IMR-90 (cell line): Measurements from ENCODE around the gene NCKAP5. TPM values are rescaled to one million over a fixed set of nuclear protein-coding genes. Genes with fewer than 3 reads are reported as not detected.

Source experiments
- ATAC-seq: fragments of 200-7000 bp; cut with Tn5 transposase; 2 replicates; pipeline ENCODE4 v1.9.1; 2020; ENCODE audit warnings: low read depth, mild to moderate bottlenecking, moderate library complexity
- BruUV-seq: library from RNA; stranded (reverse); fragments of 400-500 nt; replicated peaks from 2 replicates; lab custom pipeline; 2021; lab: Mats Ljungman, UMichigan
- CTCF ChIA-PET: fragments of 300-600 bp; formaldehyde crosslinking; extraction: SDS; loops from one replicate; lab custom pipeline; 2021; ENCODE audit warnings: antibody characterized with exemption; lab: Yijun Ruan, JAX
- POLR2A ChIA-PET: fragments of 300-600 bp; sonication (Branson Sonifier 250); formaldehyde crosslinking; loops from one replicate; lab custom pipeline; 2022; ENCODE audit warnings: antibody characterized with exemption; ENCODE audit not compliant: unreplicated experiment; lab: Charles Lee
- DNase-seq: peaks from one replicate; pipeline ENCODE4 v3.0.0; 2013
- H2AFZ ChIP-seq: replicated peaks from 2 replicates; pipeline ENCODE3; 2013; ENCODE audit warnings: low read length, mild to moderate bottlenecking; ENCODE audit not compliant: poor library complexity
- H2AK5ac ChIP-seq: 2 replicates; pipeline ENCODE4 v1.6.1; 2013; ENCODE audit warnings: low read depth, low read length, inconsistent platforms
- H2AK9ac ChIP-seq: replicated peaks from 2 replicates; pipeline ENCODE3; 2013; ENCODE audit warnings: mild to moderate bottlenecking, low read depth, low read length, moderate library complexity; ENCODE audit not compliant: poor library complexity
- H2BK120ac ChIP-seq: 2 replicates; pipeline ENCODE4 v1.6.1; 2013; ENCODE audit warnings: low read depth, low read length, inconsistent platforms
- H2BK15ac ChIP-seq: 3 replicates; pipeline ENCODE4 v1.6.1; 2013; ENCODE audit warnings: low read depth, low read length, inconsistent platforms
- H2BK20ac ChIP-seq: 2 replicates; pipeline ENCODE4 v1.6.1; 2013; ENCODE audit warnings: low read depth, mild to moderate bottlenecking, inconsistent platforms, low read length, moderate library complexity
- H2BK5ac ChIP-seq: 2 replicates; pipeline ENCODE4 v1.6.1; 2013; ENCODE audit warnings: mild to moderate bottlenecking, low read depth, low read length, inconsistent platforms; ENCODE audit not compliant: poor library complexity, severe bottlenecking
- H3K14ac ChIP-seq: replicated peaks from 2 replicates; pipeline ENCODE4 v1.6.1; 2013; ENCODE audit warnings: low read depth, low read length, inconsistent platforms
- H3K18ac ChIP-seq: 2 replicates; pipeline ENCODE4 v1.6.1; 2013; ENCODE audit warnings: low read depth, low read length, control low read depth
- H3K23ac ChIP-seq: 2 replicates; pipeline ENCODE4 v1.6.1; 2013; ENCODE audit warnings: low read depth, low read length, inconsistent platforms
- H3K27ac ChIP-seq: 2 replicates; pipeline ENCODE4 v1.5.1; 2013; ENCODE audit warnings: mild to moderate bottlenecking, control low read depth, low read length; ENCODE audit not compliant: insufficient read depth
- H3K27me3 ChIP-seq: 2 replicates; pipeline ENCODE4 v1.6.1; 2013; ENCODE audit warnings: low read length; ENCODE audit not compliant: control insufficient read depth, insufficient read depth
- H3K36me3 ChIP-seq: 2 replicates; pipeline ENCODE4 v1.6.1; 2013; ENCODE audit warnings: low read length, mixed read lengths; ENCODE audit not compliant: control insufficient read depth, insufficient read depth
- H3K4ac ChIP-seq: 2 replicates; pipeline ENCODE4 v1.6.1; 2013; ENCODE audit warnings: low read depth, low read length, inconsistent platforms
- H3K4me1 ChIP-seq: 2 replicates; pipeline ENCODE4 v1.6.1; 2013; ENCODE audit warnings: low read length, mixed read lengths; ENCODE audit not compliant: control insufficient read depth, insufficient read depth
- H3K4me2 ChIP-seq: 2 replicates; pipeline ENCODE4 v1.6.1; 2013; ENCODE audit warnings: low read depth, mild to moderate bottlenecking, control low read depth, low read length, moderate library complexity
- H3K4me3 ChIP-seq: 2 replicates; pipeline ENCODE4 v1.5.1; 2013; ENCODE audit warnings: low read depth, mild to moderate bottlenecking, control low read depth, low read length, moderate library complexity; ENCODE audit not compliant: insufficient read depth
- H3K56ac ChIP-seq: 2 replicates; pipeline ENCODE4 v1.6.1; 2013; ENCODE audit warnings: low read length, inconsistent platforms; ENCODE audit not compliant: insufficient read depth; ENCODE audit errors: extremely low read depth
- H3K79me1 ChIP-seq, 2 experiments: 2 replicates each; pipeline ENCODE4 v1.6.1; 2013; ENCODE audit warnings: low read length in 2 of 2, inconsistent platforms in 1 of 2, low read depth in 1 of 2
- H3K9ac ChIP-seq: 2 replicates; pipeline ENCODE4 v1.6.1; 2013; ENCODE audit warnings: low read depth, low read length, control low read depth
- H3K9me1 ChIP-seq: 2 replicates; pipeline ENCODE4 v1.6.1; 2013; ENCODE audit warnings: low read length, inconsistent platforms; ENCODE audit not compliant: insufficient read depth
- H3K9me3 ChIP-seq: 2 replicates; pipeline ENCODE4 v1.6.1; 2013; ENCODE audit warnings: low read length; ENCODE audit not compliant: control insufficient read depth, insufficient read depth
- H4K20me1 ChIP-seq: 2 replicates; pipeline ENCODE4 v1.6.1; 2013; ENCODE audit warnings: low read length, inconsistent platforms; ENCODE audit not compliant: insufficient read depth
- H4K5ac ChIP-seq: 2 replicates; pipeline ENCODE4 v1.6.1; 2013; ENCODE audit warnings: mild to moderate bottlenecking, low read depth, low read length, control low read depth
- H4K8ac ChIP-seq, 2 experiments: 2 replicates each; pipeline ENCODE4 v1.6.1; 2013; ENCODE audit warnings: low read depth in 2 of 2, low read length in 2 of 2, control low read depth in 1 of 2, inconsistent platforms in 1 of 2
- H4K91ac ChIP-seq: 2 replicates; pipeline ENCODE4 v1.6.1; 2013; ENCODE audit warnings: low read depth, low read length, inconsistent platforms; ENCODE audit not compliant: insufficient read depth
- CEBPB ChIP-seq: IDR thresholded peaks from 2 replicates; pipeline ENCODE4 v1.6.1; 2012; ENCODE audit warnings: low read depth, low read length, improper control_type of control experiment
- CHD1 ChIP-seq: IDR thresholded peaks from 2 replicates; pipeline ENCODE4 v1.6.1; 2012; ENCODE audit warnings: low read depth, low read length, improper control_type of control experiment
- CTCF ChIP-seq: conservative IDR thresholded peaks from 2 replicates; pipeline ENCODE4 v1.5.1; 2012; ENCODE audit warnings: mild to moderate bottlenecking, low read depth, low read length, improper control_type of control experiment
- ELK1 ChIP-seq: fragments of 150-350 bp; IDR thresholded peaks from 2 replicates; pipeline ENCODE4 v1.6.1; 2016; ENCODE audit warnings: low read depth, mild to moderate bottlenecking, low read length, moderate library complexity, borderline replicate concordance
- FOS ChIP-seq: fragments of 150-350 bp; IDR thresholded peaks from 2 replicates; pipeline ENCODE4 v1.6.1; 2016; ENCODE audit warnings: low read depth, low read length
- MAZ ChIP-seq: IDR thresholded peaks from 2 replicates; pipeline ENCODE4 v1.6.1; 2012; ENCODE audit warnings: low read depth, mild to moderate bottlenecking, low read length, improper control_type of control experiment, moderate library complexity, borderline replicate concordance
- MXI1 ChIP-seq: IDR thresholded peaks from 2 replicates; pipeline ENCODE4 v1.6.1; 2012; ENCODE audit warnings: low read depth, mild to moderate bottlenecking, low read length, moderate library complexity, borderline replicate concordance
- NFE2L2 ChIP-seq: fragments of 150-350 bp; IDR thresholded peaks from 2 replicates; pipeline ENCODE4 v1.6.1; 2016; ENCODE audit warnings: low read depth, mild to moderate bottlenecking, low read length
- POLR2A ChIP-seq: IDR thresholded peaks from 2 replicates; pipeline ENCODE4 v1.6.1; 2012; ENCODE audit warnings: mild to moderate bottlenecking, low read depth, low read length
- RAD21 ChIP-seq: IDR thresholded peaks from 2 replicates; pipeline ENCODE4 v1.6.1; 2012; ENCODE audit warnings: low read length, improper control_type of control experiment
- RCOR1 ChIP-seq: IDR thresholded peaks from 2 replicates; pipeline ENCODE4 v1.6.1; 2012; ENCODE audit warnings: mild to moderate bottlenecking, low read length, improper control_type of control experiment; ENCODE audit not compliant: insufficient replicate concordance
- SMC3 ChIP-seq: fragments of 150-350 bp; IDR thresholded peaks from 2 replicates; pipeline ENCODE4 v1.6.1; 2016; ENCODE audit warnings: low read depth, mild to moderate bottlenecking, antibody characterized with exemption, low read length, moderate library complexity
- USF2 ChIP-seq: fragments of 150-350 bp; IDR thresholded peaks from 2 replicates; pipeline ENCODE4 v1.6.1; 2017; ENCODE audit warnings: mild to moderate bottlenecking, antibody characterized with exemption, low read length, low read depth
- WGBS, 2 experiments: methylation state at CpG; one replicate each; pipeline versions ENCODE4 v1.1.5 to v1.1.7; 2013; ENCODE audit warnings: missing lambda C conversion rate in 2 of 2; ENCODE audit not compliant: insufficient read length in 1 of 2; ENCODE audit errors: extremely low coverage in 2 of 2; 5-methylcytosine and 5-hydroxymethylcytosine counted together
- dilution Hi-C: fragments of 300-500 bp; cut with HindIII; formaldehyde crosslinking; loops from one replicate; pipeline ENCODE4 v1.14.3; 2018; ENCODE audit warnings: low sequenced_read_pairs; ENCODE audit not compliant: unreplicated experiment
- in situ Hi-C: fragments of 300-500 bp; cut with MboI; formaldehyde crosslinking; loops from 3 replicates; pipeline ENCODE4 v1.14.3; 2019; ENCODE audit warnings: low sequenced_read_pairs, inconsistent platforms, mixed read lengths
- intact Hi-C: fragments of 100-400 bp; cut with micrococcal nuclease; formaldehyde crosslinking; loops from 2 replicates; pipeline ENCODE4 v1.10.0; 2022
- polyA plus RNA-seq, 3 experiments: library from polyadenylated mRNA; depleted of rRNA; stranded (reverse); fragments of >200 nt; gene quantifications; 2 replicates each; pipeline ENCODE4 v1.2.3, GENCODE V29; 2012; ENCODE audit warnings: low replicate concordance in 1 of 3
- total RNA-seq: library from RNA; depleted of rRNA; stranded (reverse); fragments of >200 nt; gene quantifications from 2 replicates; pipeline ENCODE4 v1.2.3, GENCODE V29; 2012

NCKAP5 gene
- total and polyA plus RNA-seq, 2 of the 4 experiments (the other 2 are of a cell fraction): 2.7 to 3.9 TPM

DNA sequence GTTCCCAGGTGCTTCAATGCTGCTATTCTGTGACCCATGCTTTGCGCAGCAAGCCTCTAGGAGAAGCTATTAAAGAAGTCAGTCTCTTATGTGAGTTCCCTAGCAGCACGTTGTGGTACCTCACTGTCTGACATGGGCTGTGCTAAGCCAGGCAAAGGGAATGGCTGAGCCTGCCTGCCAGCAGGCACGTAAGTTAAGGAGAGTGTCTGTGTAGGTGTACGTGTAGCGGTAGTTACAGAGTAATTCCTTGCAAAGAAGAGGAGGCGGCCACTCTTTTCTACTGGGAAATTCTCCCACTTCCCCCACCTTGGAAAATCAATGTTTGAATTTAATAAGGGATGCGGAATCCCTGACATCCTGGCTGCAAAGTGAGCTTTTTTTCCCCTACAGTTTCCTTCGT, 774.7 kb downstream of the NCKAP5 start:
- no peak for DNase-seq
- H3K4me2 ChIP-seq: no peak overlapping the region
- intact Hi-C loops (loop anchor here (10.0 kb wide), 1 partner anchor 771 kb away; the partner anchor contains the start of gene NCKAP5), dilution Hi-C loops (no loop called here), in situ Hi-C loops (no loop called here)
- no peak overlapping the region for H2BK15ac ChIP-seq
- H3K23ac ChIP-seq: no peak overlapping the region
- no peak overlapping the region for H4K8ac ChIP-seq
- ATAC-seq: no peak
- no peaks in the 10 kb centered on the region; the same call in 1 of the 2 replicates for H3K9me1 ChIP-seq
- no peak overlapping the region for H2AFZ ChIP-seq
- no peak overlapping the region; the same call in 1 of the 2 replicates for H4K91ac ChIP-seq
- H4K5ac ChIP-seq: no peak overlapping the region
- TF ChIP-seq ELK1: no peak
- no peak for TF ChIP-seq MXI1
- TF ChIP-seq CHD1: no peak
- no peak for TF ChIP-seq RCOR1
- no peak for TF ChIP-seq CEBPB
- TF ChIP-seq RAD21: no peak
- TF ChIP-seq FOS: no peak
- no peak for TF ChIP-seq USF2
- TF ChIP-seq POLR2A: no peak
- no peak for TF ChIP-seq MAZ
- no peak for TF ChIP-seq SMC3
- TF ChIP-seq NFE2L2: no peak
- no peak for TF ChIP-seq CTCF
- H2AK9ac ChIP-seq: no peak overlapping the region
- no peaks in the 10 kb centered on the region for H3K27me3 ChIP-seq
- no peaks in the 10 kb centered on the region for H4K20me1 ChIP-seq
- no peak overlapping the region for H3K9ac ChIP-seq
- no peak overlapping the region for H3K27ac ChIP-seq
- no CpG with 5 or more reads among the region's 8 CpGs for WGBS, 2 experiments
- ChIA-PET CTCF (no interaction called here), POLR2A (no interaction called here)
- H2BK5ac ChIP-seq: no peak overlapping the region
- H2BK120ac ChIP-seq: no peak overlapping the region
- no TSS peak for BruUV-seq
- no peak overlapping the region for H3K18ac ChIP-seq
- H3K36me3 ChIP-seq: peaks cover 15% of the 10 kb centered on the region
- H3K9me3 ChIP-seq: no peaks in the 10 kb centered on the region
- H3K4ac ChIP-seq: no peak overlapping the region
- H2AK5ac ChIP-seq: no peak overlapping the region
- H2BK20ac ChIP-seq: no peak overlapping the region
- no peak overlapping the region for H3K14ac ChIP-seq
- no peak overlapping the region for H3K4me3 ChIP-seq
- no peak overlapping the region for H3K56ac ChIP-seq
- peaks cover 3% of the 10 kb centered on the region; the same call in 1 of the 2 replicates for H3K4me1 ChIP-seq
- H3K79me1 ChIP-seq: peaks cover 0 to 11% of the 10 kb centered on the region in 2 experiments; a peak in 2 of 4 replicates
